Fibroblast of mammary gland (primary cell): Measurements from ENCODE around the gene FTO.

Source experiments
- DNase-seq: peaks from one replicate; pipeline ENCODE4 v3.0.0-alpha.2; 2010; ENCODE audit warnings: low read depth
- H3K4me3 ChIP-seq: 2 replicates; pipeline ENCODE4 v1.5.1; 2011; ENCODE audit warnings: low read depth, mild to moderate bottlenecking, low read length, moderate library complexity; ENCODE audit not compliant: control insufficient read depth
- TF ChIP-seq, protein P1 (sequence below): conservative IDR thresholded peaks from 2 replicates; pipeline ENCODE4 v1.5.1; 2011; ENCODE audit warnings: low read depth, low read length, inconsistent platforms; ENCODE audit not compliant: control insufficient read depth, insufficient read depth

Gene FTO

DNA sequence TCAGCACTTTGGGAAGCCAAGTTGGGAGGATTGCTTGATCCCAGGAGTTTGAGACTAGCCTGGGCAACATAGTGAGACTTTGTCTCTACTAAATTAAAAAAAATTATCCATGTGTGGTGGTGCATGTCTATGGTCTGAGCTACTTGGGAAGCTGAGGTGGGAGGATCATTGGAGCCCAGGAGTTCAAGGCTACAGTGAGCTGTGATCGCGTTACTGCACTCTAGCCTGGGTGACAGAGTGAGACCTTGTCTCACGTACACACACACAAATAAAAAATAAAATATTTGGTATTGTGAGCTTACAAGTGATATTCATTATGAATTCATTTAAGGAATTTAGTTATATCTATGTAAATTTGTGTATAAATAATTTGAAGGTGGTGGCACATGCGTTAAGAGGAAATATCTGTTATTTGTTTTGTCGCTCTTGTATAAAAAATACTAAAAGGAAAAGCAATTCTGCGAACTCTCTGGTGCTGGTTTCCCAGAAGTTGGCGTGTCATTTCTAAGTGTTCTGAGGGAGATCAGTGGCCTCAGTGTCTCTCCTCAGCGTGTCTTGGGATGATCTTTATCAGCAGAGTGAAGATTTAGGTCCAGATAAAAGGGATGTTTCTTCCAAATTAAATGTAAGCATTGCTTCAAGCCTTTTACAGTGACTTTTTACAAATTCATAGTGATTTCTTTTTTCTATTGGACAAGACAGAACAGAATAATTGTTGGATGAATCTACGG is 187.6 kb downstream of the FTO start:
- H3K4me3 ChIP-seq: no peak overlapping the region
- TF ChIP-seq, protein P1, sequence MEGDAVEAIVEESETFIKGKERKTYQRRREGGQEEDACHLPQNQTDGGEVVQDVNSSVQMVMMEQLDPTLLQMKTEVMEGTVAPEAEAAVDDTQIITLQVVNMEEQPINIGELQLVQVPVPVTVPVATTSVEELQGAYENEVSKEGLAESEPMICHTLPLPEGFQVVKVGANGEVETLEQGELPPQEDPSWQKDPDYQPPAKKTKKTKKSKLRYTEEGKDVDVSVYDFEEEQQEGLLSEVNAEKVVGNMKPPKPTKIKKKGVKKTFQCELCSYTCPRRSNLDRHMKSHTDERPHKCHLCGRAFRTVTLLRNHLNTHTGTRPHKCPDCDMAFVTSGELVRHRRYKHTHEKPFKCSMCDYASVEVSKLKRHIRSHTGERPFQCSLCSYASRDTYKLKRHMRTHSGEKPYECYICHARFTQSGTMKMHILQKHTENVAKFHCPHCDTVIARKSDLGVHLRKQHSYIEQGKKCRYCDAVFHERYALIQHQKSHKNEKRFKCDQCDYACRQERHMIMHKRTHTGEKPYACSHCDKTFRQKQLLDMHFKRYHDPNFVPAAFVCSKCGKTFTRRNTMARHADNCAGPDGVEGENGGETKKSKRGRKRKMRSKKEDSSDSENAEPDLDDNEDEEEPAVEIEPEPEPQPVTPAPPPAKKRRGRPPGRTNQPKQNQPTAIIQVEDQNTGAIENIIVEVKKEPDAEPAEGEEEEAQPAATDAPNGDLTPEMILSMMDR: no peak
- no peak for DNase-seq

DNA sequence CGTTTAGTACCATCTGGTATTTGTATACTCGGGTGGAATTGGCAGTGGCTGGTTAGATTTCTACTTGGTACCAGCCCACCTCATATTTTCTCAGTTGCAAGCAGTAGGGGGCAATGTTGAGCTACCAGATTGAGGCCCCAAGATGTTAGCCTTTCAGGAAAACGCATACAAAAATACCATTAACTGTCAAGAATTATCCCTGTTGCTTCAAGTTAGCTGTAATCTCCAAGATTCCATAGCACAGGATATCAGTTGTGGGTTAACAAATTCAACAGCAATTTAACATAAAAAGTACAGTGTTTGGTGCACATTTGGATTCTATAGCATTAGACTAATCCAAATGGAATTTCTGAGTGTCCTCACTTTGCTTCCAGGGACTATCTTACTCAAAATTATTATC is 188.2 kb downstream of the FTO start:
- no peak overlapping the region for H3K4me3 ChIP-seq
- TF ChIP-seq, protein P1: peak; percentile 84
- DNase-seq: peak; percentile 74

DNA sequence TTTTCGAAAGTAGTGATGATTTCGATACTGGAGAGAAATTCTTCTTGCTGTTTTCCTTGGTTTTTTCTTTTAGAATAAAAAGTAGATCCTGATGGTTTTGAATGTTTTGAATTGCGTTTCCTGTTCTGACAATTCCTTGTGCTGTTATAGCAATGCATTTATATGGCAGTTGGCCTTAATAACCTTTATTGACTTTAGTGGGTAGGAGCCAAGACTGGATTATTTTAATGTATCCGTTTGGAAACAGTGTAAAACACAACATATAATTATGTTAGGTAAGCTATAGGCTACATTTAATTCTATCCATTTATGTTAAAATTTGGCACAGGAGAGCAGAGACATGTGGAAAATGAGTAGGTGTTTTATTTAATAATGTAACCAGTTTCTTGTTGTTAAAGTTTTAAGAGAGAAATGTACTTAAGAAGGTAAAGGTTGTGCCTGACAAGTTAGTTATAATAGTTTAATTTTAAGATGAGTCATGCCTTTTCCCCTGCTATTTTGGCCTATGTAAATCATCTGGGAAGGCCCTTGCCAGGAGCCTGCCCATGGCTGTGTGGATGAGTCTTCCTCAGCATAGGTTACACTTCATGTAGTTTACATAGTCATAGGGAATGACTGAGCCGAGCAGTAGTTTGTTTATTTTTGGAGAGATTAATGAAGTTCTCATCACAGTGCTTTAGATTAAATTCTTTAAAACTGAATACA is 189.9 kb downstream of the FTO start:
- TF ChIP-seq, protein P1: no peak
- peak; percentile 90 for DNase-seq
- no peak overlapping the region for H3K4me3 ChIP-seq

DNA sequence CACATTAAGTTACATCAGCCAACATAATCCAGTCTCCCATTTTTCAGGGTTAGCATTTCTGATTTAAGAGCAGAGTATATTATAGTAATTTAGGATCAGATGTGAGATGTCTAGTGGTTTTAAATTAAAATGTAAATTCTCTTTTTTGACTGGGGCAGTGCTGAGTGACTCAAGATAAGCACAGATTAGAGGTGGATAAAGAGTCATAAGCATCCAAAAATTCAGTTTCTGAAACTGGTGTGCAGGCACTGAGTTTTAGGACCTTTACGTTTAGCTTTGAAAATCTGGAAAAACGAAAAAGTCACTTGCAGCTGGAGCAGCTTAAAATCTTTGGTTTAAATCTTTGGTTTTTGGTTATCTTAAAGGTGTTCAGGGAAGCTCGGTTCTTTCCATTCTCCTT is 190.7 kb downstream of the FTO start:
- no peak overlapping the region for H3K4me3 ChIP-seq
- TF ChIP-seq, protein P1: no peak
- no peak for DNase-seq

DNA sequence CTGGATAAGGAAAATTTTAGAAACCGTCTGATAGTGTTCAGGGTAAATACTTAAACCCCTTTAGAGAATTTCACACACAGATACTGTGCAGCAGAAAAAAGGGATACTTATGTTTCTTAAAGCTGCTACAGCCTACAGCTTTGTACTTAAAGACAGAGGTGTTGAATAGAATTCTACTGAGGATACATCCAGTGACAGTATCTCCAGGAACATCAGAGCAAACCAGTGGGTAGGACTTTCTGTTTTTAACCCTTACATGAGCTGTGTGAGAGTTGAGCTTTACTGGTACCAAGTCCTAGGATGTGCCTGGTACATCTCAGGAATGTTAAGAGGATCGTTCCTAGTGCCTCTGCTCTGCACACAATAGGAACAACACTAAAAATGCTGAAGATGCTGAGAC is 191.5 kb downstream of the FTO start:
- TF ChIP-seq, protein P1: no peak
- no peak overlapping the region for H3K4me3 ChIP-seq
- no peak for DNase-seq

DNA sequence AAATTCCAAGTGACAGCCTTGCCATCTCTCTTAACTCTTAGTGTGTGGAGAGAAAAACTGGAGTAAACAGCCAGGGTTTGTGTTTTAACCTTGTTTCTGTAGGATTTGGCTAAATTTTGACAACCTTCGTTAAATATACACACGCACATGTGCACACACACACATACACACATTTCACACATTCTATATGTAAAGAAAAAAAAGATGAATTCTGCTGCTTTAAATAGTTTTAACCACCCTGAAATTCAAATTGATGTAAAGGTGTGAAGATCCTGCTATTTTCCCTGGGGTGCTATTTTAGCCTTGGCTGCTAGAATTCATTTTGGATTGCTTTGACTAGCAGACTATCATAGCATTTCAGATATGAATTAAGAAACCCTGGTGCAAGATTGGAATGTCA is 191.9 kb downstream of the FTO start:
- TF ChIP-seq, protein P1: no peak
- no peak overlapping the region for H3K4me3 ChIP-seq
- DNase-seq: no peak
